Measurements from ENCODE around the gene CXCL9. TPM values are rescaled to one million over a fixed set of nuclear protein-coding genes. Genes with fewer than 3 reads are reported as not detected.
A peak's percentile ranks its signal among the peaks of the same experiment; 100 is the strongest.
"Not testable (repeated sequence)": the region's sequence is repeated elsewhere in the genome, so short reads cannot be mapped to it uniquely, and the experiment has no call there.

The CXCL9 gene
- 1 to 10 TPM in 3 of 6 donors, under 1 TPM in 2, not detected in 1; 0.89 to 6.6 (median 1.3) TPM for total RNA-seq

DNA sequence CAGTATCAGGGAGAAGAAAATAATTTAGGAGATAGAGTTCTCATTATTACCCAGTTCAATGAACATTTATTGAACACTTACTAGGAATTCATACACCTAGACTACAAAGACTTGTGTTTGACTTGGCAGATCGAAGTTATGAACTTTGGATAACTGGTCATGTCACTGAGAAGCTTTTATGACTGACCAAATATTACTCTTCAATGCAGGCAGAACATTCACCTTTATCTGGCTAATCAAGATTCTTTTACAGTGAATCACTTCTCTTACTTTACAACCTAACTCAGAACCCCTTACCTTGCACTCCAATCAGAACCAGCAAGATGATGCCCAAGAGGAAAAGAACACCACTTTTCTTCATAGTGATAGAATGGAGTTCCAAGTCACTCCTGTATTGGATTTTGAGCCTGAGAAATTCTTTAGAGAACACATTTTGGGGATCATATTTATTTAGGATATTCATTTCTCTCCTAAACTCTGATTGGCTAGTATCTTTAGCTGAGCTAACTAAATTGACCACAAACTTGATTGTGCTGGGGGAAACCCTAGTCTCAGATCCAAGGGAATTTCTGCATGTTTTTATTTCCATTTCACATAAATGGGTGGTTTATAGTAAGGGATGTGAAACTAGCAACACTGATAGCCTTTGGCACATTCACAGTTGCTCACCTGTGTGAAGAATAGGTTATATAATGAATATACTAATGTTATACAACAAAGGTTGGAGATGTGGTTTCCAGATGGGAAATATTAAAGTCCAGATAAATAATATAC lies at the start of gene CXCL9:
CXCL9 (minus strand) TSS at position 421 of the 774 bp plus-strand sequence; CDS start at position 361, 60 bp downstream.
- Histone ChIP-seq H3K4me1 (peaks cover 0 to 6% (median 3%) of the 10 kb centered on the region in 4 donors), H3K27me3 (no peaks in the 10 kb centered on the region), H3K9me3 (no peaks in the 10 kb centered on the region), H3K36me3 (no peaks in the 10 kb centered on the region), H3K27ac (no peak within 1 kb of the TSS), H3K4me3 (no peak within 1 kb of the TSS)
- 63 to 75% methylated on average over 1 of the region's 1 CpG for WGBS, 2 donors
- TF ChIP-seq POLR2AphosphoS5 (IDR thresholded peaks at IDR 0.05): no peak
- no peak for TF ChIP-seq EP300 (IDR thresholded peaks at IDR 0.05)
- TF ChIP-seq, protein P1, sequence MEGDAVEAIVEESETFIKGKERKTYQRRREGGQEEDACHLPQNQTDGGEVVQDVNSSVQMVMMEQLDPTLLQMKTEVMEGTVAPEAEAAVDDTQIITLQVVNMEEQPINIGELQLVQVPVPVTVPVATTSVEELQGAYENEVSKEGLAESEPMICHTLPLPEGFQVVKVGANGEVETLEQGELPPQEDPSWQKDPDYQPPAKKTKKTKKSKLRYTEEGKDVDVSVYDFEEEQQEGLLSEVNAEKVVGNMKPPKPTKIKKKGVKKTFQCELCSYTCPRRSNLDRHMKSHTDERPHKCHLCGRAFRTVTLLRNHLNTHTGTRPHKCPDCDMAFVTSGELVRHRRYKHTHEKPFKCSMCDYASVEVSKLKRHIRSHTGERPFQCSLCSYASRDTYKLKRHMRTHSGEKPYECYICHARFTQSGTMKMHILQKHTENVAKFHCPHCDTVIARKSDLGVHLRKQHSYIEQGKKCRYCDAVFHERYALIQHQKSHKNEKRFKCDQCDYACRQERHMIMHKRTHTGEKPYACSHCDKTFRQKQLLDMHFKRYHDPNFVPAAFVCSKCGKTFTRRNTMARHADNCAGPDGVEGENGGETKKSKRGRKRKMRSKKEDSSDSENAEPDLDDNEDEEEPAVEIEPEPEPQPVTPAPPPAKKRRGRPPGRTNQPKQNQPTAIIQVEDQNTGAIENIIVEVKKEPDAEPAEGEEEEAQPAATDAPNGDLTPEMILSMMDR (IDR thresholded peaks at IDR 0.05): no peak
- TF ChIP-seq POLR2A (IDR thresholded peaks at IDR 0.05): no peak
- ATAC-seq (ENCODE audit: low FRiP score in 2 of 2) (no peak), DNase-seq (no peak)

GRCh38 chr4:76055421-76055820 lies 48.1 kb upstream of the CXCL9 start:
- no peak overlapping the region for H3K27ac ChIP-seq
- no peaks in the 10 kb centered on the region for H3K9me3 ChIP-seq
- H3K4me1 ChIP-seq: no peaks in the 10 kb centered on the region
- TF ChIP-seq POLR2A (IDR thresholded peaks at IDR 0.05) (no peak), EP300 (IDR thresholded peaks at IDR 0.05) (no peak), POLR2AphosphoS5 (IDR thresholded peaks at IDR 0.05) (no peak)
- TF ChIP-seq, protein P1 (IDR thresholded peaks at IDR 0.05): no peak
- H3K27me3 ChIP-seq: no peaks in the 10 kb centered on the region
- ATAC-seq (ENCODE audit: low FRiP score in 2 of 2): no peak
- H3K4me3 ChIP-seq: no peak overlapping the region
- 53 to 74% methylated on average over 2 of the region's 2 CpGs for WGBS, 2 donors
- no peak for DNase-seq
- no peaks in the 10 kb centered on the region for H3K36me3 ChIP-seq

GRCh38 chr4:76055016-76055415 lies 47.7 kb upstream of the CXCL9 start:
- H3K36me3 ChIP-seq: no peaks in the 10 kb centered on the region
- no peak overlapping the region for H3K4me3 ChIP-seq
- TF ChIP-seq EP300 (IDR thresholded peaks at IDR 0.05) (no peak), POLR2A (IDR thresholded peaks at IDR 0.05) (no peak), POLR2AphosphoS5 (IDR thresholded peaks at IDR 0.05) (no peak)
- TF ChIP-seq, protein P1 (IDR thresholded peaks at IDR 0.05): no peak
- DNase-seq (no peak), ATAC-seq (ENCODE audit: low FRiP score in 2 of 2) (no peak)
- no peaks in the 10 kb centered on the region for H3K4me1 ChIP-seq
- no peak overlapping the region for H3K27ac ChIP-seq
- no peaks in the 10 kb centered on the region for H3K9me3 ChIP-seq
- 67 to 74% methylated on average over 2 of the region's 2 CpGs for WGBS, 2 donors
- no peaks in the 10 kb centered on the region for H3K27me3 ChIP-seq

GRCh38 chr4:76053730-76054129 lies 46.4 kb upstream of the CXCL9 start:
- Histone ChIP-seq H3K4me3 (no peak overlapping the region), H3K4me1 (no peaks in the 10 kb centered on the region), H3K27me3 (no peaks in the 10 kb centered on the region), H3K36me3 (no peaks in the 10 kb centered on the region), H3K9me3 (no peaks in the 10 kb centered on the region), H3K27ac (no peak overlapping the region)
- ATAC-seq (ENCODE audit: low FRiP score in 2 of 2) (no peak), DNase-seq (no peak)
- no peak for TF ChIP-seq POLR2AphosphoS5 (IDR thresholded peaks at IDR 0.05)
- TF ChIP-seq, protein P1 (IDR thresholded peaks at IDR 0.05): no peak
- no peak for TF ChIP-seq EP300 (IDR thresholded peaks at IDR 0.05)
- TF ChIP-seq POLR2A (IDR thresholded peaks at IDR 0.05): no peak
- WGBS, 2 donors: 32 to 34% methylated on average over 4 of the region's 4 CpGs

GRCh38 chr4:76050560-76051050 lies 43.3 kb upstream of the CXCL9 start:
- not testable (repeated sequence) for H3K27me3 ChIP-seq; H3K4me1 ChIP-seq; H3K9me3 ChIP-seq; ATAC-seq (ENCODE audit: low FRiP score in 2 of 2); H3K4me3 ChIP-seq; H3K36me3 ChIP-seq; H3K27ac ChIP-seq
- 97% methylated on average over 11 of the region's 27 CpGs; no CpG with 5 or more reads in 1 of the 2 donors for whole genome bisulfite sequencing, 2 donors
- DNase-seq: peak in 1 of 2 donors; percentile 66

DNA sequence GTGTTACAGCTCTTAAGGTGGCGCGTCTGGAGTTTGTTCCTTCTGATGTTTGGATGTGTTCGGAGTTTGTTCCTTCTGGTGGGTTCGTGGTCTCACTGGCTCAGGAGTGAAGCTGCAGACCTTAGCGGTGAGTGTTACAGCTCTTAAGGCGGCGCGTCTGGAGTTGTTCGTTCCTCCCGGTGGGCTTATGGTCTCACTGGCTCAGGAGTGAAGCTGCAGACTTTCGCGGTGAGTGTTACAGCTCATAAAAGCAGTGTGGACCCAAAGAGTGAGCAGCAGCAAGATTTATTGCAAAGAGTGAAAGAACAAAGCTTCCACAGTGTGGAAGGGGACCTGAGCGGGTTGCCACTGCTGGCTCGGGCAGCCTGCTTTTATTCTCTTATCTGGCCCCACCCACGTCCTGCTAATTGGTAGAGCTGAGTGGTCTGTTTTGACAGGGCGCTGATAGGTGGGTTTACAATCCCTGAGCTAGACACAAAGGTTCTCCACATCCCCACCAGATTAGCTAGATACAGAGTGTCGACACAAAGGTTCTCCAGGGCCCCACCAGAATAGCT lies 42.6 kb upstream of the CXCL9 start:
- H3K27me3 ChIP-seq; H3K36me3 ChIP-seq; H3K9me3 ChIP-seq; H3K27ac ChIP-seq; H3K4me1 ChIP-seq; ATAC-seq (ENCODE audit: low FRiP score in 2 of 2); H3K4me3 ChIP-seq; DNase-seq: not testable (repeated sequence)
- WGBS, 2 donors: 83 to 85% methylated on average over 15 to 17 of the region's 17 CpGs

DNA sequence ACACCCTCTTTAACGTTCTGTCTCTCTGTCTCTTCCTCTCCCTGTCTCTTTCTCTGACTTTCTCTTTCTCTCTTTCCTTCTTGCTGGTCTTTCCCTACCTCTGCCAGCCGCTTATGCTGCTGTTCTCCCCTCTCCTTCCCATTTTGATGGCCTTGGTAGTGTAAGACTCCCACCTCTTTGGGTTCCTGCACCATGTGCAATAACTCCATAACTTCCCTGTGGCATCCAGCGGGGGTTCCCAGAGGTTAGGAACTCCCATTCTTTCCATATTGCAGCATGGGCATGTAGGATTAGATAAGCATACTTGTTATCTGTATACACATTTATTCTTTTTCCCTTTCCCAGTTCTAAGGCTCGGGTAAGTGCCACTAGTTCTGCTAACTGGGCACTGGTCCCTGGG lies 37.4 kb upstream of the CXCL9 start:
- not testable (repeated sequence) for H3K27ac ChIP-seq; H3K27me3 ChIP-seq; DNase-seq; H3K9me3 ChIP-seq; H3K36me3 ChIP-seq; ATAC-seq (ENCODE audit: low FRiP score in 2 of 2); H3K4me1 ChIP-seq; H3K4me3 ChIP-seq
- WGBS, 2 donors: 81 to 83% methylated on average over 4 of the region's 4 CpGs

DNA sequence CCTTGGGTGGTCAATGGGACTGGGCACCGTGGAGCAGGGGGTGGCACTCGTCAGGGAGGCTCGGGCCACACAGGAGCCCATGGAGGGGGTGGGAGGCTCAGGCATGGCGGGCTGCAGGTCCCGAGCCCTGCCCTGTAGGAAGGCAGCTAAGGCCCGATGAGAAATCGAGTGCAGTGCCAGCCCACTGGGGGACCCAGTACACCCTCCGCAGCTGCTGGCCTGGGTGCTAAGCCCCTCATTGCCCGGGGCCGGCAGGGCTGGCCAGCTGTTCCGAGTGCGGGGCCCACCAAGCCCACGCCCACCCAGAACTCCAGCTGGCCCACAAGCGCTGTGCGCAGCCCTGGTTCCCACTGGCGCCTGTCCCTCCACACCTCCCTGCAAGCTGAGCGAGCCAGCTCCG lies 36.0 kb upstream of the CXCL9 start:
- H3K4me1 ChIP-seq; H3K4me3 ChIP-seq; H3K27ac ChIP-seq; H3K9me3 ChIP-seq; H3K36me3 ChIP-seq; ATAC-seq (ENCODE audit: low FRiP score in 2 of 2); H3K27me3 ChIP-seq: not testable (repeated sequence)
- DNase-seq: peak in 1 of 2 donors; percentile 60
- 98% methylated on average over 14 of the region's 18 CpGs; no CpG with 5 or more reads in 1 of the 2 donors for WGBS, 2 donors
